GM21381 (cell line): ENCODE data around the gene INCENP.
"Not testable (repeated sequence)": the region's sequence is repeated elsewhere in the genome, so short reads cannot be mapped to it uniquely, and the experiment has no call there.

Experiments
- ATAC-seq: cut with Tn5 transposase; IDR thresholded peaks from one replicate; pipeline ENCODE4 v1.9.1; 2021; ENCODE audit warnings: mild to moderate bottlenecking, moderate library complexity; ENCODE audit not compliant: unreplicated experiment

INCENP gene

GRCh38 chr11:62123669-62124185 is at the start of gene INCENP:
TSS of gene INCENP (plus strand) at chr11:62124011. CDS start at chr11:62128162, 4,151 bp downstream.
- ATAC-seq = peak; percentile 94

GRCh38 chr11:62075438-62075837 is 48.4 kb upstream of the INCENP start:
- no peak for ATAC-seq

- ATAC-seq = no peak
These were observed 46.7 kb upstream of the INCENP start for GRCh38 chr11:62077132-62077531.

- no peak for ATAC-seq
These were observed 42.2 kb upstream of the INCENP start for GRCh38 chr11:62081378-62082291.

- ATAC-seq = no peak
These were observed 41.5 kb upstream of the INCENP start for GRCh38 chr11:62082292-62082657.

- ATAC-seq = not testable (repeated sequence)
These were observed 39.0 kb upstream of the INCENP start for GRCh38 chr11:62084801-62085200.

- ATAC-seq = no peak
These were observed 36.1 kb upstream of the INCENP start for GRCh38 chr11:62087694-62088093.

GRCh38 chr11:62088331-62088933 is 35.4 kb upstream of the INCENP start:
- ATAC-seq = no peak

GRCh38 chr11:62103141-62103540 is 20.7 kb upstream of the INCENP start:
- ATAC-seq = no peak

GRCh38 chr11:62103986-62104385 is 19.8 kb upstream of the INCENP start:
- ATAC-seq = no peak

- ATAC-seq = no peak
These were observed 18.8 kb upstream of the INCENP start for GRCh38 chr11:62104816-62105653.

GRCh38 chr11:62105667-62106191 is 18.1 kb upstream of the INCENP start:
- ATAC-seq = no peak

GRCh38 chr11:62108017-62108750 is 15.6 kb upstream of the INCENP start:
- ATAC-seq = no peak

GRCh38 chr11:62108971-62109404 is 14.8 kb upstream of the INCENP start:
- ATAC-seq = no peak

- ATAC-seq = no peak
These were observed 8.6 kb upstream of the INCENP start for GRCh38 chr11:62115085-62115694.

GRCh38 chr11:62116451-62116850 is 7.4 kb upstream of the INCENP start:
- ATAC-seq = no peak

- ATAC-seq = no peak
These were observed 4.2 kb upstream of the INCENP start for GRCh38 chr11:62119569-62119968.

GRCh38 chr11:62120001-62120400 is 3.8 kb upstream of the INCENP start:
- ATAC-seq = no peak

GRCh38 chr11:62120431-62120830 is 3.4 kb upstream of the INCENP start:
- ATAC-seq = no peak

GRCh38 chr11:62122076-62122475 is 1.7 kb upstream of the INCENP start:
- ATAC-seq = no peak
